HepG2 (cell line): Measurements from ENCODE around the gene BEX3. TPM values are rescaled to one million over a fixed set of nuclear protein-coding genes. Genes with fewer than 3 reads are reported as not detected.

Experiments used
- ATAC-seq: fragments of 200-7000 bp; cut with Tn5 transposase; 3 replicates; pipeline ENCODE4 v1.9.1; 2020; ENCODE audit warnings: mild to moderate bottlenecking, moderate library complexity
- BruUV-seq: library from RNA; stranded (reverse); fragments of 400-500 nt; replicated peaks from 2 replicates; lab custom pipeline; 2021; lab: Mats Ljungman, UMichigan
- CTCF ChIA-PET: fragments of 300-600 bp; formaldehyde crosslinking; extraction: SDS; loops from one replicate; lab custom pipeline; 2021; ENCODE audit warnings: low total read pairs, inconsistent platforms, low intra/inter-chr PET ratio; lab: Yijun Ruan, JAX
- POLR2A ChIA-PET: fragments of 350-600 bp; sonication (Branson Sonifier 250); formaldehyde crosslinking; loops from one replicate; lab custom pipeline; 2020; ENCODE audit warnings: antibody characterized with exemption, inconsistent platforms; lab: Yijun Ruan, JAX
- DNase-seq: peaks from one replicate; pipeline ENCODE4 v3.0.0-alpha.2; 2015; ENCODE audit warnings: low spot score
- FAIRE-seq: peaks from 3 replicates; lab custom pipeline; 2011; peaks lifted over from hg19 to GRCh38; lab: Jason Lieb, UNC
- H2AFZ ChIP-seq: one replicate; pipeline ENCODE4 v1.6.1; 2011; ENCODE audit warnings: low read length, inconsistent platforms
- H3K27ac ChIP-seq: fragments of 300-600 bp; 3 replicates; pipeline ENCODE4 v1.8.0; 2011; ENCODE audit warnings: mixed run types, mild to moderate bottlenecking, mixed read lengths, low read length, inconsistent platforms; ENCODE audit not compliant: insufficient read depth; ENCODE audit errors: extremely low read length
- H3K27me3 ChIP-seq, 2 experiments: fragments of 200-600 bp in 1 of 2; 2 replicates in 1 of 2; 3 replicates in 1 of 2; pipeline versions ENCODE4 v1.6.0 to v1.8.0; 2011; ENCODE audit warnings: low read length in 2 of 2, mild to moderate bottlenecking in 2 of 2, moderate library complexity in 2 of 2, inconsistent platforms in 1 of 2; ENCODE audit not compliant: insufficient read depth in 2 of 2, control insufficient read depth in 1 of 2
- H3K36me3 ChIP-seq, 2 experiments: fragments of 200-600 bp in 1 of 2; replicated peaks in 1 of 2; 2 replicates in 1 of 2; 3 replicates in 1 of 2; pipeline versions ENCODE4 v1.5.1 to v1.8.0; 2011; ENCODE audit warnings: low read length in 2 of 2, inconsistent platforms in 1 of 2; ENCODE audit not compliant: insufficient read depth in 2 of 2, control insufficient read depth in 1 of 2
- H3K4me1 ChIP-seq: 2 replicates; pipeline ENCODE4 v1.5.1; 2012; ENCODE audit warnings: low read length, inconsistent platforms; ENCODE audit not compliant: insufficient read depth
- H3K4me2 ChIP-seq: 2 replicates; pipeline ENCODE4 v1.6.0; 2011; ENCODE audit warnings: low read depth, low read length, inconsistent platforms
- H3K4me3 ChIP-seq, 3 experiments: fragments of 200-600 bp in 1 of 3; sonication (generic), shearing (Covaris generic) in 1 of 3; replicated peaks in 1 of 3; 2 replicates each; pipeline ENCODE4 v1.5.1; 2011 to 2016; ENCODE audit warnings: low read length in 3 of 3, inconsistent platforms in 2 of 3, low read depth in 2 of 3, mild to moderate bottlenecking in 2 of 3, control low read depth in 1 of 3, mixed read lengths in 1 of 3; ENCODE audit not compliant: insufficient read depth in 1 of 3
- H3K79me2 ChIP-seq: one replicate; pipeline ENCODE4 v1.6.1; 2011; ENCODE audit warnings: low read length, inconsistent platforms; ENCODE audit not compliant: insufficient read depth
- H3K9ac ChIP-seq: 2 replicates; pipeline ENCODE4 v1.6.0; 2011; ENCODE audit warnings: mild to moderate bottlenecking, low read depth, low read length, inconsistent platforms; ENCODE audit not compliant: insufficient read depth
- H3K9me3 ChIP-seq: 2 replicates; pipeline ENCODE4 v1.5.1; 2012; ENCODE audit warnings: mild to moderate bottlenecking, low read length
- H4K20me1 ChIP-seq: 2 replicates; pipeline ENCODE4 v1.6.0; 2011; ENCODE audit warnings: inconsistent platforms, mild to moderate bottlenecking, low read length, moderate library complexity; ENCODE audit not compliant: insufficient read depth
- FOXM1 ChIP-seq: sonication (generic); formaldehyde crosslinking; IDR thresholded peaks from 2 replicates; pipeline ENCODE4 v1.5.0; 2020; ENCODE audit warnings: missing genetic modification reagents
- GPBP1L1 ChIP-seq: sonication (generic); formaldehyde crosslinking; IDR thresholded peaks from 2 replicates; pipeline ENCODE4 v1.5.0; 2020; ENCODE audit warnings: mild to moderate bottlenecking, missing genetic modification reagents
- NFKBIZ ChIP-seq: IDR thresholded peaks from 2 replicates; pipeline ENCODE4 v1.6.1; 2018; ENCODE audit warnings: missing genetic modification reagents, missing compliant biosample characterization
- TEF ChIP-seq: sonication (generic); formaldehyde crosslinking; IDR thresholded peaks from 2 replicates; pipeline ENCODE4 v1.5.0; 2020; ENCODE audit warnings: missing genetic modification reagents
- ZFP91 ChIP-seq: sonication (generic); formaldehyde crosslinking; IDR thresholded peaks from 2 replicates; pipeline ENCODE4 v1.9.0; 2022; ENCODE audit warnings: missing genetic modification reagents, mild to moderate bottlenecking, borderline replicate concordance
- WGBS: methylation state at CpG from one replicate; pipeline ENCODE4 v1.1.6; 2017; ENCODE audit warnings: low lambda C conversion rate; 5-methylcytosine and 5-hydroxymethylcytosine counted together
- in situ Hi-C: cut with HindIII; loops from 2 replicates; pipeline ENCODE4 v1.10.0; 2017; ENCODE audit warnings: low pct_unique_long_range_greater_than_20kb; ENCODE audit not compliant: extremely low pct_ligation_motif_present
- intact Hi-C: fragments of 100-400 bp; cut with micrococcal nuclease; formaldehyde crosslinking; loops from one replicate; pipeline ENCODE4 v1.10.0; 2022; ENCODE audit not compliant: unreplicated experiment
- polyA plus RNA-seq, 8 experiments: library from polyadenylated mRNA; depleted of rRNA in 3 of 8; stranded (reverse) in 7 of 8; unstranded in 1 of 8; fragments of >200 nt; fragmentation: Illumina TruSeq in 4 of 8; extraction: Trizol in 4 of 8; gene quantifications; 2 replicates each; pipeline versions ENCODE4 v1.2.1 to v1.2.3, GENCODE V29; 2011 to 2016; ENCODE audit warnings: low read depth in 4 of 8, missing spikeins in 1 of 8, mixed read lengths in 1 of 8; ENCODE audit not compliant: insufficient read depth in 1 of 8
- total RNA-seq, 5 experiments: library from RNA; depleted of rRNA; stranded (reverse); fragments of >200 nt; fragmentation: Illumina TruSeq; extraction: Trizol; gene quantifications; 2 replicates each; pipeline ENCODE4 v1.2.3, GENCODE V29; 2016; ENCODE audit warnings: low read depth in 1 of 5
- TF ChIP-seq, protein P1 (sequence below): sonication (generic); formaldehyde crosslinking; IDR thresholded peaks from 2 replicates; pipeline ENCODE4 v1.4.0; 2020; ENCODE audit warnings: mild to moderate bottlenecking, missing genetic modification reagents
- TF ChIP-seq, protein P2 (sequence below): sonication (generic); formaldehyde crosslinking; IDR thresholded peaks from 2 replicates; pipeline ENCODE4 v1.4.0; 2020; ENCODE audit warnings: missing genetic modification reagents, borderline replicate concordance

The BEX3 gene
- total and polyA plus RNA-seq, 2 of the 13 experiments (the other 11 are each of a cell fraction or from before 2014, with no cell fraction given), result 50.9 to 55.8 TPM

DNA sequence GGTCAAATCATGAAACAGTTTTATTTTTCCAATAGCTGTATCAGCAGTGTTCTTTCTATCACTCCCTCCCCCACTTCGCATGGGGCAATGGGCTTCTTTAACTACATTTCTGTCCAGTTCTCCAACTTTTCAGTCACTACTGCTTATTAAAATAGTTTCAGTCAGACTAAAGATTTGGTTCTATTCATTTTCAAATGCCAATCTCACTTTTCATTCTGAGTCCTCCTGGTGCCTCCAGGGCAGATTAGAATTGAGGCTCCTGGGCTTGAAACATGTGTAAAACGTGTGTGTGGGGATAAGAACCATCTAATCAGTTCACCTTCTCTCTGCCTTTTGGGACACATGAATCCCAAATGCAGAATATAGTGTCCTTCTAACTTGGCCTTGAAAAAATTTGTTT, 3.5 kb upstream of the BEX3 start:
- 0 out of 2 replicates have a peak, but pooled peaks cover 6% of the 10 kb centered on the region for H3K4me1 ChIP-seq
- 51% methylated on average over 2 of the region's 2 CpGs for WGBS
- intact Hi-C loops (no loop called here), in situ Hi-C loops (no loop called here)
- DNase-seq (no peak), ATAC-seq (no peak), FAIRE-seq (no peak)
- H3K27me3 ChIP-seq, result no peaks in the 10 kb centered on the region
- H4K20me1 ChIP-seq, result no peaks in the 10 kb centered on the region
- POLR2A ChIA-PET, result no interaction called here
- no peak overlapping the region for H3K27ac ChIP-seq
- no peak overlapping the region for H3K9ac ChIP-seq
- no peaks in the 10 kb centered on the region for H3K36me3 ChIP-seq
- BruUV-seq, result no TSS peak
- no peak overlapping the region for H3K4me3 ChIP-seq
- H3K4me2 ChIP-seq, result no peak overlapping the region
- H2AFZ ChIP-seq, result no peak overlapping the region
- H3K9me3 ChIP-seq, result no peaks in the 10 kb centered on the region
- CTCF ChIA-PET, result no interaction called here
- H3K79me2 ChIP-seq, result no peaks in the 10 kb centered on the region
- TF ChIP-seq, protein P1, sequence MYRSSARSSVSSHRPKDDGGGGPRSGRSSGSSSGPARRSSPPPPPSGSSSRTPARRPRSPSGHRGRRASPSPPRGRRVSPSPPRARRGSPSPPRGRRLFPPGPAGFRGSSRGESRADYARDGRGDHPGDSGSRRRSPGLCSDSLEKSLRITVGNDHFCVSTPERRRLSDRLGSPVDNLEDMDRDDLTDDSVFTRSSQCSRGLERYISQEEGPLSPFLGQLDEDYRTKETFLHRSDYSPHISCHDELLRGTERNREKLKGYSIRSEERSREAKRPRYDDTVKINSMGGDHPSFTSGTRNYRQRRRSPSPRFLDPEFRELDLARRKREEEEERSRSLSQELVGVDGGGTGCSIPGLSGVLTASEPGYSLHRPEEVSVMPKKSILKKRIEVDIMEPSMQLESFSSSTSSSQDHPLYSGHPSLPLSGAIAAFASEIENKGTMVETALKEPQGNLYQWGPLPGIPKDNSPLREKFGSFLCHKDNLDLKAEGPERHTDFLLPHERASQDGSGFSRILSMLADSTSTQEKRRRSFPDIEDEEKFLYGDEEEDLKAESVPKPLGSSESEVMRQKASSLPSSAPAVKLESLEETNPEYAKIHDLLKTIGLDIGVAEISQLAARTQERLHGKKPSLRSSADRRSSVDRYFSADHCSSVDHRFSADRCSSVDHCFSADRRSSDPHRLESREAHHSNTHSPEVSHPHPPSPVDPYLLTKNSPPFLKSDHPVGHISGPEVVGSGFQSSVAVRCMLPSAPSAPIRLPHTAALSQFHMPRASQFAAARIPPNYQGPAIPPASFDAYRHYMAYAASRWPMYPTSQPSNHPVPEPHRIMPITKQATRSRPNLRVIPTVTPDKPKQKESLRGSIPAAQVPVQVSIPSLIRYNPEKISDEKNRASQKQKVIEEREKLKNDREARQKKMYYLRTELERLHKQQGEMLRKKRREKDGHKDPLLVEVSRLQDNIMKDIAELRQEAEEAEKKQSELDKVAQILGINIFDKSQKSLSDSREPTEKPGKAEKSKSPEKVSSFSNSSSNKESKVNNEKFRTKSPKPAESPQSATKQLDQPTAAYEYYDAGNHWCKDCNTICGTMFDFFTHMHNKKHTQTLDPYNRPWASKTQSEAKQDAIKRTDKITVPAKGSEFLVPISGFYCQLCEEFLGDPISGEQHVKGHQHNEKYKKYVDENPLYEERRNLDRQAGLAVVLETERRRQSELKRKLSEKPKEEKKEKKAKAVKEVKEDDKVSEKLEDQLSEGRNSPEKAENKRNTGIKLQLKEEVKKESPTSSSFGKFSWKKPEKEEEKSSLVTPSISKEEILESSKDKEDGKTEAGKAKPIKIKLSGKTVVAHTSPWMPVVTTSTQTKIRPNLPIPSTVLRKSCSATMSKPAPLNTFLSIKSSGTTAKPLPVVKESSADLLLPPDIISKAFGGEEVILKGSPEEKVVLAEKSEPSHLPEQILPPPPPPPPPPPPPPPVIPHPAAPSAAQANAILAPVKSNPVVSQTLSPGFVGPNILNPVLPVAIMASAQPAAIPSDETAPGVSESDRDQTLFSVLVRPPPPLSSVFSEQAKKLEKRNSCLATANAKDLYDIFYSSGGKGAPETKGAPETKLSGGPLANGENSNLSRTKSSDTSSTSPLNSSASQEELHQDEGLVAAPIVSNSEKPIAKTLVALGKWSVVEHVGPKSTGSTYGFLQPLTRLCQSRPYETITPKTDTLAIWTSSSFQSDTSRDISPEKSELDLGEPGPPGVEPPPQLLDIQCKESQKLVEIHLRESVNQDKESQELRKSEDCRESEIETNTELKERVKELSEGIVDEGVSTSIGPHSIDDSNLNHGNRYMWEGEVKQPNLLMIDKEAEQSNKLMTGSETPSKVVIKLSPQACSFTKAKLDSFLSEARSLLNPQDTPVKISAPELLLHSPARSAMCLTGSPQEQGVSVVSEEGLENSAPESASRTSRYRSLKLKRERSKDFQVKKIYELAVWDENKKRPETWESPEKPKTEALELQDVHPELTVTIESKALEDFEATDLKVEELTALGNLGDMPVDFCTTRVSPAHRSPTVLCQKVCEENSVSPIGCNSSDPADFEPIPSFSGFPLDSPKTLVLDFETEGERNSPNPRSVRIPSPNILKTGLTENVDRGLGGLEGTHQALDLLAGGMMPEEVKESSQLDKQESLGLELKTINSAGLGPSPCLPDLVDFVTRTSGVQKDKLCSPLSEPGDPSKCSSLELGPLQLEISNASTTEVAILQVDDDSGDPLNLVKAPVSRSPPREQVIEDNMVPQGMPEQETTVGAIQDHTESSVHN (CRISPR knock-in tag), result no peak
- TF ChIP-seq ZFP91 (CRISPR knock-in tag) (no peak), TEF (CRISPR knock-in tag) (no peak), NFKBIZ (CRISPR knock-in tag) (no peak), GPBP1L1 (CRISPR knock-in tag) (no peak), FOXM1 (CRISPR knock-in tag) (no peak)
- TF ChIP-seq, protein P2, sequence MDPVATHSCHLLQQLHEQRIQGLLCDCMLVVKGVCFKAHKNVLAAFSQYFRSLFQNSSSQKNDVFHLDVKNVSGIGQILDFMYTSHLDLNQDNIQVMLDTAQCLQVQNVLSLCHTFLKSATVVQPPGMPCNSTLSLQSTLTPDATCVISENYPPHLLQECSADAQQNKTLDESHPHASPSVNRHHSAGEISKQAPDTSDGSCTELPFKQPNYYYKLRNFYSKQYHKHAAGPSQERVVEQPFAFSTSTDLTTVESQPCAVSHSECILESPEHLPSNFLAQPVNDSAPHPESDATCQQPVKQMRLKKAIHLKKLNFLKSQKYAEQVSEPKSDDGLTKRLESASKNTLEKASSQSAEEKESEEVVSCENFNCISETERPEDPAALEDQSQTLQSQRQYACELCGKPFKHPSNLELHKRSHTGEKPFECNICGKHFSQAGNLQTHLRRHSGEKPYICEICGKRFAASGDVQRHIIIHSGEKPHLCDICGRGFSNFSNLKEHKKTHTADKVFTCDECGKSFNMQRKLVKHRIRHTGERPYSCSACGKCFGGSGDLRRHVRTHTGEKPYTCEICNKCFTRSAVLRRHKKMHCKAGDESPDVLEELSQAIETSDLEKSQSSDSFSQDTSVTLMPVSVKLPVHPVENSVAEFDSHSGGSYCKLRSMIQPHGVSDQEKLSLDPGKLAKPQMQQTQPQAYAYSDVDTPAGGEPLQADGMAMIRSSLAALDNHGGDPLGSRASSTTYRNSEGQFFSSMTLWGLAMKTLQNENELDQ, result no peak
